ENCODE data around the gene BCAT1. TPM values are rescaled to one million over a fixed set of nuclear protein-coding genes. Genes with fewer than 3 reads are reported as not detected.
A peak's percentile ranks its signal among the peaks of the same experiment; 100 is the strongest.

The BCAT1 gene
- total and polyA plus RNA-seq, 2 of the 8 experiments (the other 6 are each of a cell fraction or from before 2014, with no cell fraction given): 19.7 to 263 TPM

- H2BK12ac ChIP-seq (ENCODE audit: low read depth, low read length): no peak overlapping the region
- H2AFZ ChIP-seq (ENCODE audit: low read length): no peak overlapping the region
- H3K4me3 ChIP-seq (ENCODE audit: extremely low read depth in 1 of 4, insufficient read depth in 2 of 4, low read depth in 3 of 4, low read length in 4 of 4): peak overlapping the region in 1 of 4 experiments; percentile 92; a peak in 2 of 8 replicates
- H3K27ac ChIP-seq (ENCODE audit: low read depth, low read length): no peak overlapping the region
- peaks cover 9% of the 10 kb centered on the region for H3K23me2 ChIP-seq (ENCODE audit: low read depth, low read length)
- H2BK15ac ChIP-seq (ENCODE audit: low read length): no peak overlapping the region
- H3K9me3 ChIP-seq (ENCODE audit: insufficient read depth in 2 of 2, low read depth in 1 of 2, low read length in 1 of 2): no peaks in the 10 kb centered on the region
- H3K18ac ChIP-seq (ENCODE audit: extremely low read depth, low read length): peak overlapping the region; percentile 52; the same call in 1 of the 2 replicates
- no peak overlapping the region for H4K8ac ChIP-seq (ENCODE audit: extremely low read depth, insufficient read depth, low read length)
- H3K79me2 ChIP-seq (ENCODE audit: control insufficient read depth in 1 of 2, insufficient read depth in 2 of 2, low read length in 2 of 2): peaks cover 12 to 84% of the 10 kb centered on the region in 2 experiments
- no peak for FAIRE-seq
- H2AK5ac ChIP-seq (ENCODE audit: low read depth, low read length): no peak overlapping the region
- 0 out of 2 replicates have a peak overlapping the region, but pooled peaks have one; percentile 38 for H2BK5ac ChIP-seq (ENCODE audit: low read depth, low read length)
- no peak overlapping the region for H3K4ac ChIP-seq (replicated peaks; ENCODE audit: insufficient read length, low read depth, low read length)
- no peak for TF ChIP-seq YY1 (IDR thresholded peaks at IDR 0.05; ENCODE audit: low read depth, low read length)
- TF ChIP-seq RXRA (IDR thresholded peaks at IDR 0.05; ENCODE audit: insufficient read depth, low read depth, low read length): no peak
- POLR2A ChIA-PET (ENCODE audit: partially characterized antibody): interaction anchor here (1.0 to 22.8 kb wide), 13 partner anchors 10 to 312 kb away, joined by 3 to 468 read pairs (median 5); no protein-coding TSS in a partner anchor
- no peak for DNase-seq (ENCODE audit: low read depth in 1 of 2, low spot score in 2 of 2)
- H3K36me3 ChIP-seq (ENCODE audit: control insufficient read depth in 2 of 4, insufficient read depth in 4 of 4, low read length in 3 of 4): peaks cover 0 to 24% (median 1%) of the 10 kb centered on the region in 4 experiments; a peak in 2 of 8 replicates
- H4K91ac ChIP-seq (replicated peaks; ENCODE audit: insufficient read length, low read length): no peak overlapping the region
- H3K23ac ChIP-seq (ENCODE audit: insufficient read length): no peak overlapping the region
- peaks cover 2% of the 10 kb centered on the region for H3K79me1 ChIP-seq (ENCODE audit: low read depth, low read length)
- CTCF ChIA-PET (ENCODE audit: partially characterized antibody): interaction anchor here (0.6 to 3.3 kb wide), 5 partner anchors 16 to 1384 kb away, joined by 3 to 11 read pairs (median 3); no protein-coding TSS in a partner anchor
- no peak overlapping the region for H3K56ac ChIP-seq (replicated peaks; ENCODE audit: insufficient read length, low read depth, low read length)
- peak overlapping the region; percentile 77 for H4K5ac ChIP-seq (ENCODE audit: insufficient read length, low read depth, low read length)
- H3K4me1 ChIP-seq (replicated peaks in 1 of 4; ENCODE audit: control insufficient read depth in 3 of 4, insufficient read depth in 4 of 4, low read length in 3 of 4): peaks cover 2 to 30% (median 25%) of the 10 kb centered on the region in 4 experiments; a peak in 4 of 7 replicates
- H3K14ac ChIP-seq (ENCODE audit: insufficient read length): no peak overlapping the region
- no peak overlapping the region for H2BK20ac ChIP-seq (ENCODE audit: low read length)
- H3K9ac ChIP-seq (replicated peaks in 1 of 4; ENCODE audit: extremely low read depth in 1 of 4, low read depth in 3 of 4, low read length in 3 of 4): no peak overlapping the region
- no peaks in the 10 kb centered on the region for H4K20me1 ChIP-seq (replicated peaks in 1 of 2; ENCODE audit: control insufficient read depth in 1 of 2, insufficient read depth in 2 of 2, low read length in 2 of 2)
- H3K4me2 ChIP-seq (ENCODE audit: insufficient read depth in 1 of 2, low read depth in 2 of 2, low read length in 2 of 2): peak overlapping the region; percentile 84 to 87; a peak in 3 of 4 replicates
- H3K27me3 ChIP-seq (replicated peaks in 1 of 4; ENCODE audit: control insufficient read depth in 3 of 4, extremely low read depth in 1 of 4, insufficient read depth in 3 of 4, low read length in 3 of 4): no peaks in the 10 kb centered on the region
- H2BK120ac ChIP-seq (replicated peaks; ENCODE audit: low read depth, low read length): peak overlapping the region; percentile 24
Measured at GRCh38 chr12:24945845-24946244, 3.1 kb downstream of the BCAT1 start.

All from H1 (cell line).